Colon (tissue), 2 donors: ENCODE measurements around the gene MMP2.

Experiments used
- FAIRE-seq: peaks from 2 replicates; lab custom pipeline; 2012; peaks lifted over from hg19 to GRCh38; lab: Jason Lieb, UNC
- donor health status: control.
- donor health status: control.

The MMP2 gene

DNA sequence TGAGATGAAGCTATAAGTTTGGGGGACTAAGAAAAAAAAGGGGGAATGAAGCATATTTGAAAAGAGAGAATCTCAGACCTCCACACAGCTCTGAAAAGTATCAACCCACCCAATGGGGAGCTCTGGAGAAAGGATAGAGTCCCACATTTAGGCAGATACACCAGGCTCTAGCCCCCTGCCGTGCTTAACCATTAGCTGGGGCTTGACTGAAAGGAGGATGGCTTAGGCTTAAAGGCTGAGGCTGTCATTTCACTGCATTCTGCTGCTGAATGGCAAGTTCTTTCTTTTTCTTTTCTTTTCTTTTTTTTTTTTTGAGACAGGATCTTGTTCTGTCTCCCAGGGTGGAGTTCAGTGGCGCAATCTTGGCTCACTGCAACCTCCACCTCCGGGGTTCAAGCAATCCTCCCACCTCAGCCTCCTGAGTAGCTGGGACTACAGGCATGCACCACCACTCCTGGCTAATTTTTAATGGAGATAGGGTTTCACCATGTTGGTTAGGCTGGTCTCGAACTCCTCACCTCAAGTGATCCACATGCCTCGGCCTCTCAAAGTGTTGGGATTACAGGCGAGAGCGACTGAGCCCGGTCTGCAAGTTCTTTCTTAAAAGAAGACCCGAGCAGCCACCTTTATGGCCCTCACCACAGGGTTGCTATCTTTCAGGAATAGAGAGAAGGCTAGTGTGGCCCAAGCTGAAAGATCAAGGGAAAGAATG is 9.0 kb upstream of the MMP2 start:
- no peak for FAIRE-seq

DNA sequence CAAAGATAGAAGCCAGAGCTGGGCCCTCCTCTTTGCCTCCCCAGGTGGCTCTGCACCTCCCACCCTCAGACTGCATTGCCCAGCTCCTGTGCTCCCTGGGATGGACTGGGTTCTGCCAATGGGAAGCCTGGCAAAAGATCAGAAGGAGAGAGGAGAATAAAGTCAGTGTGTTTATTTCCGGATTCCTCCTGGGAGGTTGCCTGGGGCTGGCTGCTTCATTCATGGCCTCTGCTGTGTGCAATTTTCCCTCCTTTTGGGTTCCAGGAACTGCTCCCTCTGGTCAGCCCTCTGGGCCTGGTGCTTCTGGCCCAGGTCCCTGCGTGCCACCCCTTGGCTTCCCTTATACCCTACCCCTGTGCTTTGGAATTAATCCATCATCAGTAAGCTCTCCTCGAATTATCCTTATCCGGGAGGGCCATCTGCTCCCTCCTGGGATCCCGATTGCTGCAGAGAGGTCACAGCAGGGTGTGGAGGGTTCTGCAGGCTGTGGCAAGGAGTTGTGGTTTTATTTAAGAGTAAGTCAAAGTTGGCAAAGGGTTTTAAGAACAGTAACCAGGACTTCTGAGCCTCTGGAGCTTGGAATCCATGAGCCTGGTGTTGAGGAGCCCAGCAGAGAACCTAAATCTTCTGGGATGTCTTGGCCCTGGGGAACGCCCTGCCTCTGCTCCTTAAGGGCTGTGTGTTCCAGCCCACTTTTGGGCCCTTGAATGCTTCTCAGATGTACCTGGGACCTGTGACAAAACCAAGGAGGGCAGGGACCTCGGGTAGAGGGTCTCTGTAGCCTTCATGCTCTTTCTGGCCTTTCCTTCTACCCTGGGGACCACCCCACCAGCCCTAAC is 8.2 kb upstream of the MMP2 start:
- no peak for FAIRE-seq

DNA sequence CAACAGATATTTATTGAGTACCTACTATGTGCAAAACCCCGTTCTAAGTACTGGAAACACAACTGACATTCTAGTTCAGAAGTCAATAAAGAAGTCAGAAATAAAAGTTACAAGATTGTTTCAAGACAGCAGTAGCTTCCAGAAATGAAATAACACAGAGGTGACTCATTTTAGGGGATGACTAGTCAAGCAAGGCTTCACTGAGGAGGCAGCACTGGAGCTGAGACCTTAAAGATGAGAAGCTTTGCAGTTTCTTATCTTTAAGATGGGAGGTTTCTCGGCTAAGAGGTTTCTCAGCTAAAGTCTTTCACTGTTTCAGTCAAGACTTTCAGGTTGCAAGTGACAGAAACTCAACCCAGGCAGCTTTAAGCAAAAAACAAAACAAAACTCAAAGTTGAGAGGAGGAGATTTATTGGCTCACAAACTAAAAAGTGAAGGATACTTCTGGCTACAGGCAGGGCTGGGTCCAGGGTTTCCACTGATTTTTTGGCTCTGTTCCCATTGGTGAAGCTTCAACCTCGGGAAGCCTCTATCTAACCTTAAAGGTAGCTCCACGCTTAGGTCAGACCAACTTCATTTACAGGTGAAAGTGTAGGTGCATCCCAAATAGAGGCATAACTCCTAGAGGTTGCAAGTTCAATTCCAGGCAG is 7.4 kb upstream of the MMP2 start:
- FAIRE-seq, result no peak

DNA sequence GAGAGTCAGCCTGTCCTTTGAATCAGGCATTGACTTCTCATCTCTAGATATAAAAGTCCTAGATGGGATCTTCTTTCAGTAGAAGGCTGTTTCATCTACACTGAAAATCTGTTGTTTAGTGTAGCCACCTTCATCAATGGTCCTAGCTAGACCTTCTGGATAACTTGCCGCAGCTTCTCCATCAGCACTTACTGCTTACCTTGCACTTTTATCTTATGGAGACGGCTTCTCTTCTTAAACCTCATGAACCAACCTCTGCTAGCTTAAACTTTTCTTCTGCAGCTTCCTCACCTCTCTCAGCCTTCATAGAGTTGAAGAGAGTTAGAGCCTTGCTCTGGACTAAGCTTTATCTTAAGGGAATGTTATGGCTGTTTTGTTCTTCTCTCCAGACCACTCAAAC is 5.4 kb upstream of the MMP2 start:
- FAIRE-seq, result no peak

DNA sequence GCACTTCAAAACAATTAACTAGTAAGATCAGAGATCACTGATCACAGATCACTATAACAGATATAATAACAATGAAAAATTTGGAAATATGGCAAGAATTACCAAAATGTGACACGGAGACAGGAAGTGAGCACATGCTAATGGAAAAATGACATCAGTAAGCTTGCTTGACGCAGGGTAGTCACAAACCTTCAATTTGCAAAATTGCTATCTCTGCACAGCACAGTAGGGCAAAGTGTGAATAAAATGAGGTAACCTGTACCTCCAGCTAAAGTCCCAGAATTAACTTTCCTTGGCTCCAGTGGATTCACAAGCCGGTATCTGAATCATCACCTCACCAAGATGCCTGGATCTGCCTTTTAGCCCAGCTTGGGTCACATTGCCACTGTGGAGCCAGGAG is 4.2 kb upstream of the MMP2 start:
- FAIRE-seq, result no peak

DNA sequence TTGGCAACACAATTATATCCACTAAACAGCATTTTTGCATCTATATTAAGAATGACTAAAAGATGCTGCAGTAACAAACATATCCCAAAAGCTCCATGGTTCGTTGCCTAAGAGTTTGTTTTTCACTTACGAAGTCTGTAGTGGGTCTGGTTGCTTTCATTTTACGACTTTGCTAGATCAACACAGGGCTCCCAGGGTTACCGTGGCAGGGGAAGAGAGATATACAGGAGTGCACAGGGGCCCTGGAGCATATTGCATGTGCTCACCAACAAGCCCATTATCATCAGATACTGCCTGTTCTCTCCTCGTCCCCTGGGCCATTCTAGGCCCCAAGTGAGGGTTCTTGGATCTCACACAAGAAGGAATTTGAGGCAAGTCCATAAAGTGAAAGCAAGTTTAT is 3.1 kb upstream of the MMP2 start:
- no peak for FAIRE-seq

DNA sequence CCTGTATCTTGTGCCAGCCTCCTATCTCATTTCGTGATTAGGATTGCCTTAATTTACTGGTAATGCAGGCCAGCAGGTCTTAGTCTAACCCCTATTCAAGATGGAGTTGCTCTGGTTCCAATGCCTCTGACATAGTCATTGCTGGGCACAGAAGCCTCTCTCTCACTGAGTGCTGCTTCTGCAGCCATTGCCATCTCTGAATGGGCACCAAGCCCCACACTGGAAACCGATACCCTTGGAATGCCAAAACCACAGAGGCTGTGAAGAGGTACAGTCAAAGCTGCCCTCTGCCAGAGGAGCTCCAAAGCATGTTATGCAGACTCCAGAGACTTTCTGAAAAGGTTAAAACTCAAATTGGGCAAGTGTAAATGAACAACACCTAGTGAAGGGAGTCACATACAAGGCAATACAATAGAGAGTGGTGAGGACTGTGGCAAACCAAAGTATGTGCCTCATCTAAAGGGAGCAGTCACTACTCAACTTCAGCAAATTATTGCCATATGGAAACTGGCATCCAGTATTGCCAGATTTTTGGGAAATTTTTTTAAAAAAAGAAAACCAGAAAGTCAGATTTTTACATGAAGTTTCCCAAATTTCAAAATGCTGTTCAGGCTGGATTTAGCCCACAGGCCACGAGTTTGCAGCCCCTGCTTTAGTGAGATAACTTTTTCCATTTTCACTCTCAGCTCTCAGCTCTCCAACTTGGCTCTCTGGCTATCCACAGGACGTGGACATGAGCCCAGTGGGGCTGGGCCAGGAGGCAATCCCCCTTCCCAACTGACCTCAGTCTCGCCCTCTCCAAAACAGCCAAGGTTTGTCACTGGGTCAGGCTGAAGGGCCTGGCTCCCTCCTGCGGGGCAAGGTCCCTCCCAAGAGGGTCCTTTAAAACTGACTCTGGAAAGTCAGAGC is 2.1 kb upstream of the MMP2 start:
- no peak for FAIRE-seq

DNA sequence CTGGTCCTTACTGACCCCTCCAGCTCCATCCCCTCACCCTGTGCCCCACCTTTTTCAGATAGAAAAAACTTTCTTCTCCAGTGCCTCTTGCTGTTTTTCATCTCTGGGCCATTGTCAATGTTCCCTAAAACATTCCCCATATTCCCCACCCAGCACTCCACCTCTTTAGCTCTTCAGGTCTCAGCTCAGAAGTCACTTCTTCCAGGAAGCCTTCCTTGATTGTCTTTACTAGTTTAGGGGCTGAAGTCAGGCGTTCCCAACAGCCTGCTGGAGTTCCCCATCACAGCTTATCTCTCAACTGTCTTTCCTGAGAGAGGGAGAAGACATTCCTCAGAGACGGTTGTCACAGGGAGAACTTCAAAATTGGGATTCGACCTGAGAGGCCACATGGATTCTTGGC is 1.3 kb upstream of the MMP2 start:
- FAIRE-seq, result no peak

DNA sequence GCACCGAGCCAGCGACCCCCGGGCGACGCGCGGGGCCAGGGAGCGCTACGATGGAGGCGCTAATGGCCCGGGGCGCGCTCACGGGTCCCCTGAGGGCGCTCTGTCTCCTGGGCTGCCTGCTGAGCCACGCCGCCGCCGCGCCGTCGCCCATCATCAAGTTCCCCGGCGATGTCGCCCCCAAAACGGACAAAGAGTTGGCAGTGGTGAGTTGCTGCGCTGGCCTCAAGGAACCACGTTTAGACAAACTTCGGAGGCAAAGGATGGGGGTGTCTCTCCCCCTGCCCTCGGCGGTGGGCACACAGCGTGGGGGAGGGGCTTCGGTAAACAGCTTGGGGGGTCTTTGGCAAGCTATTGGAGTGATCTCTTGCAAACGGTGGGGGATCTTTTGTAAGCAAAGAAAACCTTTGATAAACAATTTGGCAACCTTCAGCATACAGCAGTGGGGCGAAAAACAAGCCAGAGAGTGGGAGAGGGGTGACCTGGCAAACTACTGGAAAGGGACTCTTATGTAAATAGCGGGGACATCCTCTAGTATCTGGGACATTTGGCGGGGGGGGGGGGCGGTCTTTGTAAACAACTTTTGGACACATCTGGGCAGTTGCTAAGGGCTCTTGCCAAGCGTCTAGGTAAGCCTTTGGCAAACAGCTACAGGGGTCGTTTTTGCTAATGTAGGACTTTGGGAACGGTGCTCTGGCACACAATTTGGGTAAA is 587 bp downstream of the MMP2 start:
- FAIRE-seq, result no peak

DNA sequence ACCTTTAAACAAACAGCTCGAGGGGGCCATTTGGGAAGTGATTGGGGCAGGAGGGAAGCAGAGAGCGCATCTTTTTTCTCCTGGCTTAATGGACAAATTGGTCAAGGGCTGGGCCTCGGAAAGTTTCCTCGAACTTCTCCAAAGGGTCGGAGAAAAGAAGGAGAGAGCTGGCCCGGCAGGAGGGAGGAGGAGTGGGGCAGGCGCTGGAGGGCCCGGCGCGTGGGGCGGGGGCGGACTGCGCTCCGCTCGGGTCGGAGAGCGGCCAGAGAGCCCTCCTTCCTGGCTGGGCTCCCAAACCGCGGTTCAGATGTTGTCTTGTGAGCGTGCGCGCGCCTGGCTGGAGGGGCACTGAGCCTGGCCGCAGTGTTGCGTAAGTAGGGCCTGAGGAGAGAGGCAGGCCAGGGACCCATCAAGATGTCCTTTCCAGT is 1.2 kb downstream of the MMP2 start:
- FAIRE-seq, result no peak

DNA sequence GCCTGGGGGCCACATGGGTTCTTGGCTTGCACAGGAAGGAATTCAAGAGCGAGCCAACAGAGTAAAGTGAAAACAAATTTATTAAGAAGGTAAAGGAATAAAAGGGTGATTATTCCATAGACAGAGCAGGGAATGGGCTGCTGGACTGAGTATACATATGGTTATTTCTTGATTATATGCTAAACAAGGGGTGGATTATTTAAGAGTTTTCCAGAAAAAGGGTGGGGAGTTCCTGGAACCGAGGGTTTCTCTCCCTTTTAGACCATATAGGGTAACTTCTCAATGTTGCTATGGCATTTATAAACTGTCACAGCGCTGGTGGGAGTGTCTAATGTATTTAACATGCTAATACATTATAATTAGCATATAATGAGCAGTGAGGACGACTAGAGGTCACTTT is 2.0 kb downstream of the MMP2 start:
- FAIRE-seq, result no peak

DNA sequence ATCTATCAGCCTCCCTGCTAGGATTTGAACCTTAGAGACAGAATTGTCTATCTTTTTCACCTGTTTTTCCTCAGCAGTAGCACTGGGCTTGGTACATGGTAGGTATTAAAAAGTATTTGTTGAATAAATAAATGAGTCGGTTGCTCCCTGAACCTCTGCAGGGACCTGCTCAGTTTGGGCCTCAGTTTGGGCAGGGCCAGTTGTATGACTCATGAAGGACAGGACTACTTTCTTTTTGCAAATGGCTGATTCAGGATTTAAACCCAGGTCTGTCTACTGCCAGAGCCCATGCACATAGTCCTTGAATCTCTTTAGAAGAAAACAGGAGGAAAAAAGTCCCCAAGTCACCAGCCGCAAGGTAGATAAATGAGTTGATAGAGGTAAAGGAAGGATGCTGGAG is 3.1 kb downstream of the MMP2 start:
- FAIRE-seq, result no peak

DNA sequence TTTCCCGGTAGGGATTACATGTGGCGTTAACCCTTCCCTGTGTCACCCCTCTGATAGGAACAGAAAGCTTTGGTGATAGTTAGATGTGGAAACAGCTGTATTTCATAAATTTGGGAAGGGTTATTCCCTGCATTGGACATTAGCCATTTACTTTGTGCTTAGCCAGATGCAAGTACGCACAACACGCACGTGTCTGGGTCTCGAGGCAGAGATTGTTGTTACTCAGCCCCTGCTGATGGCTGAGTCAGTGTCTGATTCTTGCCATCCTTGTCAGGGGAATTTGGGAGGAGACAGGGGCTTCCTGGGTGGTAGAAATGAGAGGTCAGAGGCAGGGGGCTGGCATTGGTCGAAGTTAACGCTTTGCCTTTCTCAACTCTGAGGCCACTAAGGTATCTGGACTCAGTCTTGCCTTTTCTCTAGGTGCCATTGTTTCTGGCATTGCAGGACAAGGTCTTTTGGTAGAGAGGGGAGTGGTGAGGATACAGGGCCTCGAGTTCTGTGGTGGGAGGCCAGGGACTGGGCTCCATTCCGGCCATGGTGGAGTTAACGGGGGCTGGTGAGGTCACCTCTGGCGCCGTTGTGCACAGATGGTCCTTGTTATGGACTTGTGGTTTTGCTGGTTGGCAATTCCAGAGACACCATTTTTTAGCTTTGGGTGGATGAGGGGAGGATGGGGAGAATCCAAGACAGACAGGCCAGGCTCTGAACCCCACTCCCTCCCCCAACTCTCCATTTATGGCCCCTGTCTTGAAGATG is 8.2 kb downstream of the MMP2 start:
- no peak for FAIRE-seq

DNA sequence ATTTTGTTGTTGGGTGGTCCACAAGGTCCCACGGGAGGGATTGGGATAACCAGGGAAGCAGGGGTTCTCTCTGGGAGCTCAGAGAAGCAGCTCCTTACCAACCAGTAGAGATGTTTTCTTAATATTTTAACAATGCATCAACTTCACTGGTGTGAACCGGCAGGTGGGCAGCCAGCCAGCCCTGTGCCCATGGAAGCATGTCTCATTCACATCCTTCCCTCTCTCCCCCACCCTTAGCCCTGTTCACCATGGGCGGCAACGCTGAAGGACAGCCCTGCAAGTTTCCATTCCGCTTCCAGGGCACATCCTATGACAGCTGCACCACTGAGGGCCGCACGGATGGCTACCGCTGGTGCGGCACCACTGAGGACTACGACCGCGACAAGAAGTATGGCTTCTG is 9.3 kb downstream of the MMP2 start:
- FAIRE-seq, result no peak

DNA sequence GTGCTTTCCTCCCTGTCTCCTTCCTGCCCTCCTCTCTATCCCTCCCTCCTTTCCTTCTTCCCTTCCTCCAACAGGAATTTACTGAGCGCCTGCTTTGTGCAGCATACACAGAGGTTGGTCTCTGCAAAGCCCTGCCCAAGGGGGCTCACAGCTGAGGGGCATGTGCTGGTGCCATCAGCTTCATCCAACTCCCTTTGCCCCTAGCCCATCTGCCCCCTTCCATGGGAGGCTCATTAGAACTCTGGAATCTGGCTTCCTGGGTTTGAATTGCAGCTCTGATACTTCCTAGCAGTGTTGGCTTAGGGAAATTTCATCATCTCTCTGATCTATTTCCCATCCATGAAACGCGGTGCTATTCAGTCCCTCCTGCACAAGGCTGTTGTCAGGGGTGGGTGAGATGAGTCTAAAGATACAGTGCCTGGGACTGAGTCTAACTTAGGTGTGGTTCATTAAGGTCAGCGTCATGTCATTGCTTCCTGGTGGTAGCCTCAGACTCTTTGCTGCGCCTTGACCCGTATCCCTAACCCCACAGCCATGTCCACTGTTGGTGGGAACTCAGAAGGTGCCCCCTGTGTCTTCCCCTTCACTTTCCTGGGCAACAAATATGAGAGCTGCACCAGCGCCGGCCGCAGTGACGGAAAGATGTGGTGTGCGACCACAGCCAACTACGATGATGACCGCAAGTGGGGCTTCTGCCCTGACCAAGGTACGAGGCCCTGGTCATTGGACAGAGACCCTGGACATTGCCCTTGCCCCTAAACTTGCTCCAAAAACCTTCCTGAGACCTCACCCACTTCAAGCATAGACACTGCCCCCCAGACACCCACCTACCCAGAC is 10.3 kb downstream of the MMP2 start:
- no peak for FAIRE-seq

DNA sequence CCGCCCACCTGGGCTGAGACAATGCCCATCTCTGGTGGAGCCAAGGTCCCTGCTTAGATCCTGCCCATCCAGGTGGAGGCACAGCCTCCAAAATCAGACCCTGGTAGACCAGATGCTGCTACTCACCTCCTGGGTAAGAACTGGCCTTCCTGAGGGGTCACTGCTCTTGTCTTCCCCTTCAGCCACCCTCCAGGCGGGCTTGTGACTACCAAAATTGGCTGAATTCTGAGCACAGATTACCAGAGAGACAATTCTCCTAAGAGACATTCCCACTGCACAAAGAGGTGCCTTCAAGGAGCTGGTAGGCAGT is 10.9 kb downstream of the MMP2 start:
- FAIRE-seq, result no peak

DNA sequence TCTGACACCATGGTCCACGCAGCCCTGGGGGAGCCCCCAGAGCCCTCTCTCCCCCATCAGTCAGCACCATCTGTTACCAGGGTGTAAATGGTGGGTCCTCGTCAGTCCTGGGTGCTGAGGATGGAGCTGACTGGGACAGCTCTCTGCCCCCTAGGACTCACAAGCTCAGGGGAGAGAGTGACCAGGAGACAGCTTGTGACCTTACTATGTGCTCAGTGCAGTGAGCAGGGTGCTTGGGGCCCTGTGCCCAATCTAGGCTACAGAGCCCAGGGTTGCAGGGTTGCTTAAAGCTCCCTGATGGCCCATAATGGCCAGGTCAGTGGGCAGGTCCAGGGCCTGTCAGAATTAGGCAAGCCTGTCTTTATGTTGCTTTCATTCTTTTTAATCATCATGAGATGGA is 11.3 kb downstream of the MMP2 start:
- no peak for FAIRE-seq

DNA sequence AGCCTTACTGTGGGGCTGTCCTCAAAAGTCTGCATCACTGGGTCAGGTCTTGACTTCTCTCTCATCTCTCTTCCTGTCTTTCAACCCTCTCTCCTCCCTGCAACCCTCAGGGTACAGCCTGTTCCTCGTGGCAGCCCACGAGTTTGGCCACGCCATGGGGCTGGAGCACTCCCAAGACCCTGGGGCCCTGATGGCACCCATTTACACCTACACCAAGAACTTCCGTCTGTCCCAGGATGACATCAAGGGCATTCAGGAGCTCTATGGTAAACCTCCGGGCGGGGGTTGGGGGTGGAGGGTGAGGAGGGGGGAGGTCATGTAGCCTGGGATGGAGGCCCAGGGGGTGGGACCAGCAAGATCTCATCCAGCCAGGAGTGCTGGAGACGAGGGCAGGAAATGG is 12.7 kb downstream of the MMP2 start:
- no peak for FAIRE-seq

DNA sequence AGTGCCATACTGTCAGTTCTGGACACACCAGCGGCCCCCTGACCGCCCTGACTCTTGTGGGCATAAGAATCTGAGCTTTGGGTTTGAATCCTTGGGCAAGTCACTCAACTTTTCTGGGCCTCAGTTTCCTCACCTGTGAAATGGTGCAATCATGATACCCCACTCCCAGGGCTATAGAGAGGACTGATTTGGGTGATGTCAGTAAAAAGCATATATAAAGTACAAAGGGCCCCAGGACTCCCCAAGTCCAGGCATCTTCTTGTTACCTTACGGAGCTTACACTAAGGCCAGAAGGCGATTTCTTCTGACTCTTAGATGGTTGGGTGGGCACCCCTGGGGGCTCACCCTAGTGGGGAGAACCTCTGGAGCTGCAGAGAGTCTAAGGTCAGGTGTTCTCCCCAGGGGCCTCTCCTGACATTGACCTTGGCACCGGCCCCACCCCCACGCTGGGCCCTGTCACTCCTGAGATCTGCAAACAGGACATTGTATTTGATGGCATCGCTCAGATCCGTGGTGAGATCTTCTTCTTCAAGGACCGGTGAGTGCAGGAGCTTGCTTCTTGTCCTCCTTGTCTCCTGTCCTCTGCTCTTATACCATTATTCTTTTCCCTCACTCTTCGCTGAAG is 13.9 kb downstream of the MMP2 start:
- no peak for FAIRE-seq

DNA sequence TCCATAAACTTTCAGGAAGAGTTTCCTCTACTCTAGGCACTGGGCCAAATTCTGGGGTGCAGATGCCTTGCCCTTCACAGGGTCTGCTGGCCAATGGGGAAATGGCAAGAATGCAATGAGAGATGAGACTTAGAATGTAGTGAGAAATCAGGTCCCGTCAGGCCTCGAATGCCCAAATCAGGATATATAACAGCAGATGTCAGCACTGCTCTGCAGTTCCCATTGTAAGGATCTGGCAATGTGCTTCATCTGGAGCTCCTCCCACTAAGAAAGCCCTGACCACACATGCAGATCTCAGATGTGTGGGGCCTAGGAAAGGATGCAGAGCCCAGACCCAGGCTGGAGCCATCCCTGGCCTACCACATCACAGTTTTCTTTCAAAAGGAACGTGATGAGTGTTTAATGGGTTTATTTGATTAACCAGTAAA is 16.0 kb downstream of the MMP2 start:
- no peak for FAIRE-seq
